Ovary (tissue), 9 donors: ENCODE results near the gene NELL1. TPM values are rescaled to one million over a fixed set of nuclear protein-coding genes. Genes with fewer than 3 reads are reported as not detected.

ENCODE experiments used
- DNase-seq, 5 donors: peaks; one replicate each; pipeline ENCODE4 v3.0.0-alpha.2; 2019 to 2020
- H3K27ac ChIP-seq, 2 donors: fragments of 200-600 bp; one replicate each; pipeline versions ENCODE4 v1.5.1 to v1.8.0; 2019 to 2022
- H3K27me3 ChIP-seq: fragments of 200-600 bp; one replicate; pipeline ENCODE4 v1.8.0; 2022
- H3K36me3 ChIP-seq: fragments of 200-600 bp; sonication (generic); one replicate; pipeline ENCODE4 v1.5.1; 2019
- H3K4me1 ChIP-seq: one replicate; pipeline ENCODE4 v1.8.1; 2013; ENCODE audit warnings: mild to moderate bottlenecking, moderate library complexity; ENCODE audit not compliant: insufficient read depth
- H3K4me3 ChIP-seq: fragments of 200-600 bp; sonication (generic); one replicate; pipeline ENCODE4 v1.5.1; 2017
- H3K9me3 ChIP-seq, 2 donors: fragments of 200-600 bp in 1 of 2; sonication (generic) in 1 of 2; one replicate each; pipeline versions ENCODE4 v1.5.1 to v1.8.1; 2013 to 2019; ENCODE audit warnings: mild to moderate bottlenecking in 1 of 2, moderate library complexity in 1 of 2
- CTCF ChIP-seq, 3 donors: fragments of 450-650 bp in 2 of 3; fragments of 200-600 bp in 1 of 3; IDR thresholded peaks; one replicate each; pipeline versions ENCODE4 v1.5.1 to v1.8.0; 2016 to 2022; ENCODE audit warnings: antibody characterized with exemption in 3 of 3, mild to moderate bottlenecking in 1 of 3
- EP300 ChIP-seq: sonication (generic); formaldehyde crosslinking; IDR thresholded peaks from one replicate; pipeline ENCODE4 v1.6.1; 2017; ENCODE audit warnings: antibody characterized with exemption
- POLR2A ChIP-seq: fragments of 450-650 bp; IDR thresholded peaks from one replicate; pipeline ENCODE4 v1.6.1; 2017; ENCODE audit warnings: antibody characterized with exemption, mild to moderate bottlenecking, moderate library complexity
- WGBS, 3 donors: extraction: QIAGEN DNeasy Blood & Tissue Kit in 1 of 3; methylation state at CpG; one replicate each; pipeline versions ENCODE4 v1.1.5 to v1.1.7; 2013 to 2017; 5-methylcytosine and 5-hydroxymethylcytosine counted together
- intact Hi-C, 4 donors: fragments of 100-400 bp; cut with DNase I; formaldehyde crosslinking; loops; one replicate each; pipeline versions ENCODE4 v1.11.0 to v1.15.1; 2022 to 2023
- polyA plus RNA-seq, 2 donors: library from polyadenylated mRNA; stranded (reverse); fragments of 200-250 nt in 1 of 2; fragments of 350-450 nt in 1 of 2; fragmentation: Illumina TruSeq in 1 of 2; extraction: RNeasy Lipid Tissue Mini Kit (QIAGEN cat#74804) in 1 of 2; gene quantifications; one replicate each; pipeline ENCODE4 v1.2.3, GENCODE V29; 2013 to 2014
- total RNA-seq, 7 donors: library from RNA; depleted of rRNA in 2 of 7; stranded (reverse); fragments of >200 nt in 2 of 7; fragmentation: NEBNext Ultra II Directional in 3 of 7; extraction: Animal tissue kit (Norgen Biotek cat#: 25700) in 3 of 7; gene quantifications; one replicate each; pipeline versions ENCODE4 v1.1.0 to v1.2.4, GENCODE V29; 2016 to 2023
- donor health status: DM: no; HTN: no; CAD: no; lungs with moderate emphysema.
- donor health status: DM: no; HTN: no; CAD: no.
- donor health status: Bipolar disorder and iron deficiency.
- donor health status: DM: yes; HTN: yes; CAD: no.
- donor health status: DM: no; HTN: no; CAD: no.
- donor health status: DM: yes; HTN: yes; CAD: no.

The NELL1 gene
- total and polyA plus RNA-seq, 9 donors = 0.21 to 0.43 (median 0.36) TPM; not detected in 5

GRCh38 chr11:21104641-21105040, 435.3 kb downstream of the NELL1 start:
- DNase-seq = no peak
- Histone ChIP-seq H3K4me1 (no peaks in the 10 kb centered on the region), H3K27me3 (no peaks in the 10 kb centered on the region), H3K4me3 (no peak overlapping the region), H3K36me3 (no peaks in the 10 kb centered on the region), H3K27ac (no peak overlapping the region), H3K9me3 (no peaks in the 10 kb centered on the region)
- no peak for TF ChIP-seq POLR2A
- no peak for TF ChIP-seq CTCF (IDR thresholded peaks at IDR 0.05)
- no peak for TF ChIP-seq EP300
- intact Hi-C loops = no loop called here
- WGBS, 3 donors = 90 to 96% (median 95%) methylated on average over 2 of the region's 2 CpGs

- no peaks in the 10 kb centered on the region for H3K27me3 ChIP-seq
- H3K4me1 ChIP-seq = no peaks in the 10 kb centered on the region
- intact Hi-C loops = no loop called here
- H3K9me3 ChIP-seq = no peaks in the 10 kb centered on the region
- no peak overlapping the region for H3K4me3 ChIP-seq
- H3K36me3 ChIP-seq = no peaks in the 10 kb centered on the region
- 54 to 69% (median 66%) methylated on average over 5 of the region's 5 CpGs for WGBS, 3 donors
- TF ChIP-seq CTCF (IDR thresholded peaks at IDR 0.05) = no peak
- no peak for TF ChIP-seq EP300
- H3K27ac ChIP-seq = no peak overlapping the region
- DNase-seq = no peak
Observed at GRCh38 chr11:21105196-21105917, 436.0 kb downstream of the NELL1 start.

- no peaks in the 10 kb centered on the region for H3K36me3 ChIP-seq
- 84 to 97% (median 97%) methylated on average over 2 of the region's 2 CpGs for WGBS, 3 donors
- DNase-seq = no peak
- intact Hi-C loops = no loop called here
- H3K4me3 ChIP-seq = no peak overlapping the region
- H3K27ac ChIP-seq = no peak overlapping the region
- no peaks in the 10 kb centered on the region for H3K4me1 ChIP-seq
- H3K27me3 ChIP-seq = no peaks in the 10 kb centered on the region
- no peaks in the 10 kb centered on the region for H3K9me3 ChIP-seq
- TF ChIP-seq POLR2A = no peak
- no peak for TF ChIP-seq EP300
- no peak for TF ChIP-seq CTCF (IDR thresholded peaks at IDR 0.05)
Observed at GRCh38 chr11:21109341-21109740, 440.0 kb downstream of the NELL1 start.

- TF ChIP-seq CTCF (IDR thresholded peaks at IDR 0.05) (no peak), POLR2A (no peak), EP300 (no peak)
- no peak overlapping the region for H3K4me3 ChIP-seq
- DNase-seq = no peak
- no peaks in the 10 kb centered on the region for H3K4me1 ChIP-seq
- WGBS, 3 donors = 21 to 57% (median 36%) methylated on average over 1 of the region's 1 CpG
- H3K27ac ChIP-seq = no peak overlapping the region
- no peaks in the 10 kb centered on the region for H3K36me3 ChIP-seq
- no peaks in the 10 kb centered on the region for H3K9me3 ChIP-seq
- intact Hi-C loops = no loop called here
- no peaks in the 10 kb centered on the region for H3K27me3 ChIP-seq
Observed at GRCh38 chr11:21110415-21110814, 441.0 kb downstream of the NELL1 start.
